Stimulated activated CD4-positive, alpha-beta T cell treated with anti-CD3 and anti-CD28 coated beads, Interleukin-2, amount 100 ng/mL, for 4 hours (primary cell): ENCODE measurements around the gene ANKLE1.

Experiments
- DNase-seq: peaks from one replicate; pipeline ENCODE4 v3.0.0-alpha.2; 2020; ENCODE audit warnings: low read depth

Gene ANKLE1

GRCh38 chr19:17325881-17326594, 44.3 kb downstream of the ANKLE1 start:
- DNase-seq: no peak

GRCh38 chr19:17326595-17326966, 44.9 kb downstream of the ANKLE1 start:
- no peak for DNase-seq

- no peak for DNase-seq
Observed at GRCh38 chr19:17327068-17327653, 45.5 kb downstream of the ANKLE1 start.

- DNase-seq: no peak
Observed at GRCh38 chr19:17327654-17328516, 46.2 kb downstream of the ANKLE1 start.

GRCh38 chr19:17328517-17329365, 47.0 kb downstream of the ANKLE1 start:
- peak; percentile 57 for DNase-seq

GRCh38 chr19:17329366-17330261, 47.9 kb downstream of the ANKLE1 start:
- DNase-seq: no peak

GRCh38 chr19:17330262-17331044, 48.8 kb downstream of the ANKLE1 start:
- no peak for DNase-seq

- DNase-seq: no peak
Observed at GRCh38 chr19:17331045-17331558, 49.4 kb downstream of the ANKLE1 start.

- DNase-seq: no peak
Observed at GRCh38 chr19:17332360-17332676, 50.6 kb downstream of the ANKLE1 start.

- DNase-seq: no peak
Observed at GRCh38 chr19:17332677-17333581, 51.2 kb downstream of the ANKLE1 start.

- DNase-seq: peak; percentile 74
Observed at GRCh38 chr19:17333611-17334413, 52.1 kb downstream of the ANKLE1 start.

- peak; percentile 92 for DNase-seq
Observed at GRCh38 chr19:17334414-17335409, 53.0 kb downstream of the ANKLE1 start, which contains the start of gene ANO8. Gene ANO8 (minus strand): TSS chr19:17334855. CDS start chr19:17334670, 185 bp downstream.

GRCh38 chr19:17335575-17335974, 53.9 kb downstream of the ANKLE1 start:
- DNase-seq: no peak
